Choroid plexus epithelial cell (primary cell): ENCODE results near the gene RAB26.
A peak's percentile ranks its signal among the peaks of the same experiment; 100 is the strongest.

Experiments
- DNase-seq: peaks from one replicate; pipeline ENCODE4 v3.0.0-alpha.2; 2010; ENCODE audit warnings: low read depth
- H3K4me3 ChIP-seq: 2 replicates; pipeline ENCODE4 v1.5.1; 2011; ENCODE audit warnings: low read depth, mild to moderate bottlenecking, control low read depth, low read length, moderate library complexity
- CTCF ChIP-seq: conservative IDR thresholded peaks from 2 replicates; pipeline ENCODE4 v1.5.1; 2011; ENCODE audit warnings: low read depth, mild to moderate bottlenecking, control low read depth, inconsistent platforms, low read length, moderate library complexity

RAB26 gene

GRCh38 chr16:2150418-2151187 lies 2.2 kb downstream of the RAB26 start:
- TF ChIP-seq CTCF: no peak
- H3K4me3 ChIP-seq: no peak overlapping the region
- no peak for DNase-seq

- no peak overlapping the region for H3K4me3 ChIP-seq
- no peak for TF ChIP-seq CTCF
- no peak for DNase-seq
Measured at GRCh38 chr16:2151188-2152091, 3.0 kb downstream of the RAB26 start.

- H3K4me3 ChIP-seq: peak overlapping the region; percentile 97
- DNase-seq: no peak
- TF ChIP-seq CTCF: peak; percentile 6
Measured at GRCh38 chr16:2152695-2153506, 4.5 kb downstream of the RAB26 start.

- no peak for DNase-seq
- TF ChIP-seq CTCF: no peak
- H3K4me3 ChIP-seq: peak overlapping the region; percentile 97
Measured at GRCh38 chr16:2154533-2155090, 6.2 kb downstream of the RAB26 start.

- H3K4me3 ChIP-seq: peak within 1 kb of the TSS; percentile 97
- DNase-seq: peak; percentile 100
- no peak for TF ChIP-seq CTCF
Measured at GRCh38 chr16:2155091-2155950, 6.9 kb downstream of the RAB26 start, which contains the start of gene TRAF7. Gene TRAF7 (plus strand): TSS chr16:2155782. CDS start chr16:2163921, 8,139 bp downstream.
